Right lobe of liver (tissue), 6 donors: ENCODE data around the gene EPS8L3. TPM values are rescaled to one million over a fixed set of nuclear protein-coding genes. Genes with fewer than 3 reads are reported as not detected.
A peak's percentile ranks its signal among the peaks of the same experiment; 100 is the strongest.

Source experiments
- ATAC-seq, 4 donors: fragments of 200-7000 bp; cut with Tn5 transposase; one replicate each; pipeline ENCODE4 v1.9.1; 2020; ENCODE audit warnings: mild to moderate bottlenecking in 4 of 4, moderate library complexity in 4 of 4
- DNase-seq, 3 donors: peaks; one replicate each; pipeline ENCODE4 v3.0.0-alpha.2; 2020
- H3K27ac ChIP-seq, 3 donors: fragments of 200-600 bp; one replicate each; pipeline ENCODE4 v1.8.0; 2022
- H3K27me3 ChIP-seq, 2 donors: fragments of 200-600 bp; one replicate each; pipeline ENCODE4 v1.8.0; 2022
- H3K36me3 ChIP-seq, 4 donors: fragments of 200-600 bp; sonication (generic) in 1 of 4; one replicate each; pipeline versions ENCODE4 v1.5.1 to v1.8.0; 2017 to 2022; ENCODE audit warnings: control low read depth in 1 of 4
- H3K4me1 ChIP-seq, 4 donors: fragments of 200-600 bp; sonication (generic) in 1 of 4; one replicate each; pipeline versions ENCODE4 v1.5.1 to v1.8.0; 2017 to 2022; ENCODE audit warnings: control low read depth in 1 of 4
- H3K4me3 ChIP-seq, 3 donors: fragments of 200-600 bp; one replicate each; pipeline ENCODE4 v1.8.0; 2022
- H3K9me3 ChIP-seq, 4 donors: fragments of 200-600 bp; sonication (generic) in 1 of 4; one replicate each; pipeline versions ENCODE4 v1.5.1 to v1.8.0; 2017 to 2022; ENCODE audit warnings: control low read depth in 1 of 4
- CTCF ChIP-seq, 4 donors: fragments of 200-600 bp in 3 of 4; fragments of 450-650 bp in 1 of 4; IDR thresholded peaks; one replicate each; pipeline versions ENCODE4 v1.5.1 to v1.8.0; 2016 to 2022; ENCODE audit warnings: antibody characterized with exemption in 4 of 4, mild to moderate bottlenecking in 2 of 4
- POLR2A ChIP-seq: fragments of 450-650 bp; IDR thresholded peaks from one replicate; pipeline ENCODE4 v1.6.1; 2017; ENCODE audit warnings: antibody characterized with exemption, mild to moderate bottlenecking
- WGBS: methylation state at CpG from one replicate; pipeline ENCODE4 v1.1.6; 2018; ENCODE audit warnings: low coverage, low lambda C conversion rate; ENCODE audit not compliant: insufficient coverage; ENCODE audit errors: missing lambda C conversion rate; 5-methylcytosine and 5-hydroxymethylcytosine counted together
- intact Hi-C, 2 donors: fragments of 100-400 bp; cut with DNase I; formaldehyde crosslinking; loops; one replicate each; pipeline versions ENCODE4 v1.11.2 to v1.14.1; 2022
- total RNA-seq, 6 experiments: library from RNA; depleted of rRNA in 2 of 6; stranded (reverse); fragments of >200 nt in 2 of 6; fragmentation: NEBNext Ultra II Directional in 3 of 6; extraction: Animal tissue kit (Norgen Biotek cat#: 25700) in 3 of 6; gene quantifications; one replicate each; pipeline versions ENCODE4 v1.1.0 to v1.2.4, GENCODE V29; 2016 to 2023
- donor health status: DM: no; HTN: yes; CAD: no.
- donor health status: DM: no; HTN: no; CAD: no.
- donor health status: DM: no; HTN: no; CAD: no.
- donor health status: DM: no; HTN: yes; CAD: no.
- donor health status: DM: no; HTN: yes; CAD: no.

EPS8L3 gene
- total RNA-seq, 6 experiments from 2014 or later, result 3.2 to 4.7 (median 3.3) TPM; not detected in 3

- Histone ChIP-seq H3K4me1 (peaks cover 0 to 19% (median 0%) of the 10 kb centered on the region in 4 donors), H3K36me3 (no peaks in the 10 kb centered on the region), H3K27me3 (no peaks in the 10 kb centered on the region), H3K9me3 (no peaks in the 10 kb centered on the region), H3K4me3 (no peak overlapping the region), H3K27ac (no peak overlapping the region)
- DNase-seq, result peak in 1 of 3 donors; percentile 42
- ATAC-seq, result no peak
- TF ChIP-seq CTCF (IDR thresholded peaks at IDR 0.05) (no peak), POLR2A (no peak)
- whole genome bisulfite sequencing, result 83% methylated on average over 9 of the region's 19 CpGs
- intact Hi-C loops, result no loop called here
Measured at GRCh38 chr1:109794319-109795132, 30.8 kb upstream of the EPS8L3 start.

- DNase-seq, result peak in 1 of 3 donors; percentile 55
- peaks cover 0 to 19% (median 0%) of the 10 kb centered on the region in 4 donors for H3K4me1 ChIP-seq
Measured at GRCh38 chr1:109793486-109794318, 30.0 kb upstream of the EPS8L3 start.

GRCh38 chr1:109793089-109793485 lies 29.4 kb upstream of the EPS8L3 start:
- intact Hi-C loops, result no loop called here
- no peak for ATAC-seq
- Histone ChIP-seq H3K27me3 (no peaks in the 10 kb centered on the region), H3K9me3 (no peaks in the 10 kb centered on the region), H3K4me3 (no peak overlapping the region), H3K4me1 (peaks cover 0 to 19% (median 0%) of the 10 kb centered on the region in 4 donors), H3K27ac (no peak overlapping the region), H3K36me3 (no peaks in the 10 kb centered on the region)
- no CpG with 5 or more reads among the region's 5 CpGs for WGBS
- DNase-seq, result peak in 1 of 3 donors; percentile 44
- TF ChIP-seq CTCF (IDR thresholded peaks at IDR 0.05) (no peak), POLR2A (no peak)

More at GRCh38 chr1:109793486-109794318, 30.0 kb upstream of the EPS8L3 start:
- Histone ChIP-seq H3K36me3 (no peaks in the 10 kb centered on the region), H3K4me3 (no peak overlapping the region), H3K27me3 (no peaks in the 10 kb centered on the region), H3K27ac (no peak overlapping the region), H3K9me3 (no peaks in the 10 kb centered on the region)
- TF ChIP-seq POLR2A (no peak), CTCF (IDR thresholded peaks at IDR 0.05) (no peak)
- intact Hi-C loops, result no loop called here
- WGBS, result 52% methylated on average over 11 of the region's 11 CpGs
- ATAC-seq, result peak; percentile 18 to 52 (median 32)

GRCh38 chr1:109792056-109792831 lies 28.5 kb upstream of the EPS8L3 start:
- 51% methylated on average over 9 of the region's 18 CpGs for WGBS
- peaks cover 0 to 19% (median 0%) of the 10 kb centered on the region in 4 donors for H3K4me1 ChIP-seq
- ATAC-seq (peak; percentile 48 to 59 (median 58)), DNase-seq (peak; percentile 70 to 73 (median 72))
- H3K36me3 ChIP-seq, result no peaks in the 10 kb centered on the region
- no peaks in the 10 kb centered on the region for H3K27me3 ChIP-seq
- no peaks in the 10 kb centered on the region for H3K9me3 ChIP-seq
- peak overlapping the region in 1 of 3 donors; percentile 39 for H3K27ac ChIP-seq
- intact Hi-C loops, result no loop called here
- no peak overlapping the region for H3K4me3 ChIP-seq
- TF ChIP-seq POLR2A, result no peak
- peak in 1 of 4 donors; percentile 10 for TF ChIP-seq CTCF (IDR thresholded peaks at IDR 0.05)
